H9 (cell line): ENCODE results near the gene TIAM1. TPM values are rescaled to one million over a fixed set of nuclear protein-coding genes. Genes with fewer than 3 reads are reported as not detected.

Source experiments
- DNase-seq: peaks from one replicate; pipeline ENCODE4 v3.0.0-alpha.2; 2017
- H2AFZ ChIP-seq: one replicate; pipeline ENCODE4 v1.6.1; 2013; ENCODE audit warnings: mild to moderate bottlenecking, low read length, control low read depth, moderate library complexity
- H2AK5ac ChIP-seq: 2 replicates; pipeline ENCODE4 v1.6.1; 2013; ENCODE audit warnings: low read length, control low read depth, mixed read lengths; ENCODE audit not compliant: insufficient read length
- H2BK120ac ChIP-seq: one replicate; pipeline ENCODE4 v1.6.1; 2013; ENCODE audit warnings: low read depth, mild to moderate bottlenecking, low read length, control low read depth, inconsistent platforms; ENCODE audit not compliant: poor library complexity, severe bottlenecking
- H2BK12ac ChIP-seq: 2 replicates; pipeline ENCODE4 v1.6.1; 2013; ENCODE audit warnings: low read length, control low read depth, mixed read lengths, low read depth; ENCODE audit not compliant: insufficient read length
- H2BK15ac ChIP-seq: 2 replicates; pipeline ENCODE4 v1.6.1; 2013; ENCODE audit warnings: low read depth, low read length, control low read depth
- H2BK20ac ChIP-seq: one replicate; pipeline ENCODE4 v1.6.1; 2013; ENCODE audit warnings: low read depth, mild to moderate bottlenecking, low read length, control low read depth, inconsistent platforms; ENCODE audit not compliant: poor library complexity, severe bottlenecking
- H2BK5ac ChIP-seq: 2 replicates; pipeline ENCODE4 v1.6.1; 2013; ENCODE audit warnings: low read length, control low read depth, mixed read lengths; ENCODE audit not compliant: insufficient read length
- H3K14ac ChIP-seq: 2 replicates; pipeline ENCODE4 v1.6.1; 2013; ENCODE audit warnings: low read length, control low read depth; ENCODE audit not compliant: insufficient read depth
- H3K18ac ChIP-seq: 2 replicates; pipeline ENCODE4 v1.6.1; 2013; ENCODE audit warnings: low read depth, mild to moderate bottlenecking, mixed read lengths, low read length, control low read depth; ENCODE audit not compliant: insufficient read length
- H3K23ac ChIP-seq: 2 replicates; pipeline ENCODE4 v1.6.1; 2013; ENCODE audit warnings: low read length, control low read depth, mixed read lengths, low read depth; ENCODE audit not compliant: insufficient read length
- H3K23me2 ChIP-seq: 2 replicates; pipeline ENCODE4 v1.6.1; 2013; ENCODE audit warnings: low read depth, mild to moderate bottlenecking, mixed read lengths, low read length, control low read depth; ENCODE audit not compliant: insufficient read length, poor library complexity, severe bottlenecking
- H3K27ac ChIP-seq: 2 replicates; pipeline ENCODE4 v1.5.1; 2013; ENCODE audit warnings: low read length, control low read depth, mixed read lengths, low read depth; ENCODE audit not compliant: insufficient read length
- H3K27me3 ChIP-seq: 2 replicates; pipeline ENCODE4 v1.6.1; 2013; ENCODE audit warnings: low read length, control low read depth, inconsistent platforms; ENCODE audit not compliant: insufficient read depth
- H3K4ac ChIP-seq: 2 replicates; pipeline ENCODE4 v1.6.1; 2013; ENCODE audit warnings: low read depth, mild to moderate bottlenecking, control low read depth, inconsistent platforms, low read length, moderate library complexity
- H3K4me1 ChIP-seq: 2 replicates; pipeline ENCODE4 v1.6.1; 2013; ENCODE audit warnings: low read length, control low read depth, inconsistent platforms; ENCODE audit not compliant: insufficient read depth
- H3K4me2 ChIP-seq: 2 replicates; pipeline ENCODE4 v1.6.1; 2013; ENCODE audit warnings: low read length, control low read depth, mixed read lengths; ENCODE audit not compliant: insufficient read length, insufficient read depth
- H3K56ac ChIP-seq: 2 replicates; pipeline ENCODE4 v1.6.1; 2013; ENCODE audit warnings: low read depth, mild to moderate bottlenecking, mixed read lengths, low read length, control low read depth; ENCODE audit not compliant: insufficient read length
- H3K79me1 ChIP-seq: 2 replicates; pipeline ENCODE4 v1.6.1; 2013; ENCODE audit warnings: low read depth, mild to moderate bottlenecking, moderate library complexity, low read length, control low read depth, inconsistent platforms; ENCODE audit not compliant: insufficient read depth, poor library complexity, severe bottlenecking
- H3K79me2 ChIP-seq: 2 replicates; pipeline ENCODE4 v1.6.1; 2013; ENCODE audit warnings: low read length, control low read depth, inconsistent platforms; ENCODE audit not compliant: insufficient read depth
- H3K9ac ChIP-seq: 2 replicates; pipeline ENCODE4 v1.6.1; 2013; ENCODE audit warnings: low read length, control low read depth, mixed read lengths; ENCODE audit not compliant: insufficient read length; ENCODE audit errors: extremely low read depth
- H3K9me3 ChIP-seq: one replicate; pipeline ENCODE4 v1.6.1; 2013; ENCODE audit warnings: low read depth, low read length, inconsistent platforms; ENCODE audit not compliant: control insufficient read depth
- H3T11ph ChIP-seq: one replicate; pipeline ENCODE4 v1.6.1; 2013; ENCODE audit warnings: mild to moderate bottlenecking, low read length, control low read depth, inconsistent platforms
- H4K20me1 ChIP-seq: one replicate; pipeline ENCODE4 v1.6.1; 2013; ENCODE audit not compliant: control insufficient read depth, insufficient read length, insufficient read depth
- H4K5ac ChIP-seq: 2 replicates; pipeline ENCODE4 v1.6.1; 2013; ENCODE audit warnings: low read depth, mild to moderate bottlenecking, mixed read lengths, low read length, control low read depth; ENCODE audit not compliant: insufficient read length
- H4K8ac ChIP-seq: replicated peaks from 2 replicates; pipeline ENCODE4 v1.6.1; 2013; ENCODE audit warnings: low read length, control low read depth, mixed read lengths, low read depth; ENCODE audit not compliant: insufficient read length
- H4K91ac ChIP-seq: 2 replicates; pipeline ENCODE4 v1.6.1; 2013; ENCODE audit warnings: low read depth, mild to moderate bottlenecking, moderate library complexity, mixed read lengths, low read length, control low read depth; ENCODE audit not compliant: insufficient read length
- H3K27ac Mint-ChIP-seq, 3 experiments: 2 replicates in 2 of 3; 3 replicates in 1 of 3; pipeline ENCODE4 v1.8.0; 2020 to 2021; ENCODE audit warnings: mixed read lengths in 3 of 3, mild to moderate bottlenecking in 1 of 3, moderate library complexity in 1 of 3
- H3K27me3 Mint-ChIP-seq: 2 replicates; pipeline ENCODE4 v1.8.0; 2021; ENCODE audit warnings: low read depth, mild to moderate bottlenecking, moderate library complexity, mixed read lengths
- H3K36me3 Mint-ChIP-seq, 3 experiments: 2 replicates in 2 of 3; 3 replicates in 1 of 3; pipeline ENCODE4 v1.8.0; 2020 to 2021; ENCODE audit warnings: low read depth in 3 of 3, mixed read lengths in 3 of 3; ENCODE audit not compliant: insufficient read depth in 1 of 3
- H3K4me1 Mint-ChIP-seq, 2 experiments: 2 replicates each; pipeline ENCODE4 v1.8.0; 2020; ENCODE audit warnings: mixed read lengths in 2 of 2
- H3K4me3 Mint-ChIP-seq, 2 experiments: 2 replicates in 1 of 2; 3 replicates in 1 of 2; pipeline ENCODE4 v1.8.0; 2020 to 2021; ENCODE audit warnings: mild to moderate bottlenecking in 2 of 2, mixed read lengths in 2 of 2, moderate library complexity in 1 of 2
- H3K9me3 Mint-ChIP-seq, 2 experiments: 2 replicates in 1 of 2; 3 replicates in 1 of 2; pipeline ENCODE4 v1.8.0; 2020; ENCODE audit warnings: mild to moderate bottlenecking in 2 of 2, mixed read lengths in 2 of 2, moderate library complexity in 1 of 2
- CTCF ChIP-seq: fragments of 200-600 bp; sonication (generic); conservative IDR thresholded peaks from 3 replicates; pipeline ENCODE4 v1.8.0; 2021; ENCODE audit warnings: antibody characterized with exemption, mild to moderate bottlenecking
- WGBS: extraction: QIAGEN DNeasy Blood & Tissue Kit; methylation state at CpG from one replicate; pipeline ENCODE4 v1.1.7; 2013; ENCODE audit warnings: missing lambda C conversion rate, low lambda C conversion rate, mixed read lengths; ENCODE audit not compliant: insufficient read length; ENCODE audit errors: extremely low coverage; 5-methylcytosine and 5-hydroxymethylcytosine counted together
- total RNA-seq: library from RNA; stranded (reverse); gene quantifications from 2 replicates; pipeline ENCODE4 v1.2.1, GENCODE V29; 2021

The TIAM1 gene
- total RNA-seq, 1 experiment from 2014 or later: 23.1 TPM

- Histone ChIP-seq H3K4ac (no peak overlapping the region), H3K56ac (no peak overlapping the region), H3K27ac (no peak overlapping the region), H4K91ac (no peak overlapping the region), H3K4me1 (no peaks in the 10 kb centered on the region; the same call in 1 of the 2 replicates), H3T11ph (no peak overlapping the region), H2AFZ (no peak overlapping the region), H4K5ac (no peak overlapping the region), H3K79me2 (no peaks in the 10 kb centered on the region), H3K79me1 (no peaks in the 10 kb centered on the region), H2BK15ac (no peak overlapping the region), H3K14ac (no peak overlapping the region), H2BK20ac (no peak overlapping the region), H3K4me2 (no peak overlapping the region), H3K23ac (no peak overlapping the region), H3K9ac (no peak overlapping the region), H2BK120ac (no peak overlapping the region), H4K20me1 (no peaks in the 10 kb centered on the region), H2BK12ac (no peak overlapping the region), H2AK5ac (no peak overlapping the region), H3K18ac (no peak overlapping the region), H3K23me2 (no peaks in the 10 kb centered on the region), H4K8ac (no peak overlapping the region), H3K9me3 (no peaks in the 10 kb centered on the region), H3K27me3 (no peaks in the 10 kb centered on the region), H2BK5ac (no peak overlapping the region)
- no CpG with 5 or more reads among the region's 4 CpGs for WGBS
- Mint-ChIP-seq H3K4me3 (no peak overlapping the region), H3K27me3 (no peaks in the 10 kb centered on the region), H3K9me3 (peaks cover 3 to 15% of the 10 kb centered on the region in 2 experiments; a peak in 4 of 5 replicates), H3K27ac (no peak overlapping the region), H3K4me1 (peaks cover 22% of the 10 kb centered on the region in 2 experiments), H3K36me3 (peaks cover 0 to 6% (median 3%) of the 10 kb centered on the region in 3 experiments; a peak in 4 of 7 replicates)
- no peak for DNase-seq
- TF ChIP-seq CTCF: no peak
Observed at GRCh38 chr21:31289702-31290101, 54.4 kb downstream of the TIAM1 start.
